Stomach (tissue), 9 donors: ENCODE results near the gene KCNQ5. TPM values are rescaled to one million over a fixed set of nuclear protein-coding genes. Genes with fewer than 3 reads are reported as not detected.
A peak's percentile ranks its signal among the peaks of the same experiment; 100 is the strongest.

Experiments
- DNase-seq, 2 donors: peaks; one replicate each; pipeline versions ENCODE4 v3.0.0 to v3.0.0-alpha.2; 2013 to 2019
- H3K27ac ChIP-seq, 5 donors: fragments of 200-600 bp in 4 of 5; sonication (generic) in 4 of 5; one replicate each; pipeline ENCODE4 v1.5.1; 2013 to 2019; ENCODE audit warnings: mild to moderate bottlenecking in 1 of 5, moderate library complexity in 1 of 5
- H3K27me3 ChIP-seq, 3 donors: fragments of 200-600 bp; sonication (generic); one replicate each; pipeline ENCODE4 v1.5.1; 2017 to 2019; ENCODE audit warnings: mixed run types in 1 of 3
- H3K36me3 ChIP-seq, 4 donors: fragments of 200-600 bp; sonication (generic); 1 replicate in 3 of 4; 2 replicates in 1 of 4; pipeline ENCODE4 v1.5.1; 2016 to 2019
- H3K4me1 ChIP-seq, 4 donors: fragments of 200-600 bp; sonication (generic); one replicate each; pipeline ENCODE4 v1.5.1; 2016 to 2019
- H3K4me3 ChIP-seq, 4 donors: fragments of 200-600 bp; sonication (generic) in 3 of 4; one replicate each; pipeline ENCODE4 v1.5.1; 2016 to 2019; ENCODE audit warnings: mild to moderate bottlenecking in 1 of 4
- H3K9me3 ChIP-seq, 4 donors: fragments of 200-600 bp; sonication (generic); one replicate each; pipeline ENCODE4 v1.5.1; 2016 to 2019
- CTCF ChIP-seq, 7 experiments: fragments of 450-650 bp in 4 of 7; fragments of 200-600 bp in 3 of 7; sonication (generic) in 3 of 7; IDR thresholded peaks; one replicate each; pipeline ENCODE4 v1.5.1; 2016 to 2019; ENCODE audit warnings: antibody characterized with exemption in 7 of 7, control low read depth in 2 of 7, mild to moderate bottlenecking in 1 of 7
- EP300 ChIP-seq: sonication (generic); formaldehyde crosslinking; IDR thresholded peaks from one replicate; pipeline ENCODE4 v1.6.1; 2017; ENCODE audit warnings: antibody characterized with exemption
- POLR2A ChIP-seq, 4 donors: fragments of 450-650 bp; IDR thresholded peaks; one replicate each; pipeline ENCODE4 v1.6.1; 2016; ENCODE audit warnings: antibody characterized with exemption in 4 of 4, control low read depth in 2 of 4, mild to moderate bottlenecking in 1 of 4, moderate library complexity in 1 of 4
- POLR2AphosphoS5 ChIP-seq, 3 donors: sonication (generic); formaldehyde crosslinking; IDR thresholded peaks; one replicate each; pipeline ENCODE4 v1.6.1; 2016; ENCODE audit warnings: antibody characterized with exemption in 3 of 3
- WGBS, 5 donors: extraction: QIAGEN DNeasy Blood & Tissue Kit in 3 of 5; methylation state at CpG; one replicate each; pipeline versions ENCODE4 v1.1.5 to v1.1.7; 2013 to 2018; 5-methylcytosine and 5-hydroxymethylcytosine counted together
- intact Hi-C: fragments of 100-400 bp; cut with DNase I; formaldehyde crosslinking; loops from one replicate; pipeline ENCODE4 v1.15.1; 2023; ENCODE audit warnings: low total_unique reads
- polyA plus RNA-seq, 3 donors: library from polyadenylated mRNA; stranded (reverse); fragments of 200-250 nt; gene quantifications; one replicate each; pipeline ENCODE4 v1.2.3, GENCODE V29; 2013
- total RNA-seq, 5 donors: library from RNA; depleted of rRNA; stranded (reverse); fragments of >200 nt; gene quantifications; one replicate each; pipeline versions ENCODE4 v1.1.0 to v1.2.3, GENCODE V29; 2014 to 2016
- donor health status: healthy with polysubstance abuse.
- donor health status: Bipolar disorder and iron deficiency.
- donor health status: healthy.

The KCNQ5 gene
- total and polyA plus RNA-seq, 8 donors, result 0.12 to 2.8 (median 0.37) TPM; not detected in 2

- peak in 1 of 2 donors; percentile 32 for DNase-seq
- H3K27ac ChIP-seq, result no peak overlapping the region
- H3K4me1 ChIP-seq, result peaks cover 0 to 16% (median 6%) of the 10 kb centered on the region in 4 donors
- no peaks in the 10 kb centered on the region for H3K27me3 ChIP-seq
- intact Hi-C loops, result no loop called here
- no peak for TF ChIP-seq POLR2A (IDR thresholded peaks at IDR 0.05)
- no peak for TF ChIP-seq EP300
- no peak for TF ChIP-seq POLR2AphosphoS5 (IDR thresholded peaks at IDR 0.05)
- TF ChIP-seq CTCF (IDR thresholded peaks at IDR 0.05), result no peak
- H3K4me3 ChIP-seq, result no peak overlapping the region
- no peaks in the 10 kb centered on the region for H3K9me3 ChIP-seq
- no peaks in the 10 kb centered on the region for H3K36me3 ChIP-seq
- WGBS, 5 donors, result 23 to 59% (median 40%) methylated on average over 2 of the region's 2 CpGs
Observed at GRCh38 chr6:72959821-72960220, 338.0 kb downstream of the KCNQ5 start.

- intact Hi-C loops, result no loop called here
- Histone ChIP-seq H3K4me1 (peaks cover 0 to 4% (median 0%) of the 10 kb centered on the region in 4 donors), H3K27ac (no peak overlapping the region), H3K36me3 (no peaks in the 10 kb centered on the region), H3K27me3 (no peaks in the 10 kb centered on the region), H3K4me3 (no peak overlapping the region), H3K9me3 (no peaks in the 10 kb centered on the region)
- WGBS, 5 donors, result 59 to 68% (median 62%) methylated on average over 2 of the region's 2 CpGs
- TF ChIP-seq POLR2AphosphoS5 (IDR thresholded peaks at IDR 0.05) (no peak), EP300 (no peak), CTCF (IDR thresholded peaks at IDR 0.05) (no peak), POLR2A (IDR thresholded peaks at IDR 0.05) (no peak)
- no peak for DNase-seq
Observed at GRCh38 chr6:72963946-72964345, 342.1 kb downstream of the KCNQ5 start.

GRCh38 chr6:72966628-72967280 is 344.9 kb downstream of the KCNQ5 start:
- Histone ChIP-seq H3K36me3 (no peaks in the 10 kb centered on the region), H3K9me3 (no peaks in the 10 kb centered on the region), H3K4me3 (no peak overlapping the region), H3K27me3 (no peaks in the 10 kb centered on the region), H3K4me1 (no peaks in the 10 kb centered on the region), H3K27ac (no peak overlapping the region)
- intact Hi-C loops, result no loop called here
- no peak for DNase-seq
- WGBS, 5 donors, result 63 to 87% (median 71%) methylated on average over 1 of the region's 1 CpG
- no peak for TF ChIP-seq POLR2A (IDR thresholded peaks at IDR 0.05)
- no peak for TF ChIP-seq POLR2AphosphoS5 (IDR thresholded peaks at IDR 0.05)

GRCh38 chr6:72967329-72967728 is 345.5 kb downstream of the KCNQ5 start:
- no peaks in the 10 kb centered on the region for H3K27me3 ChIP-seq
- WGBS, 5 donors, result 86 to 97% (median 94%) methylated on average over 1 of the region's 1 CpG
- DNase-seq, result no peak
- no peaks in the 10 kb centered on the region for H3K4me1 ChIP-seq
- intact Hi-C loops, result no loop called here
- TF ChIP-seq POLR2AphosphoS5 (IDR thresholded peaks at IDR 0.05) (no peak), EP300 (no peak), POLR2A (IDR thresholded peaks at IDR 0.05) (no peak), CTCF (IDR thresholded peaks at IDR 0.05) (no peak)
- no peaks in the 10 kb centered on the region for H3K9me3 ChIP-seq
- H3K4me3 ChIP-seq, result no peak overlapping the region
- H3K27ac ChIP-seq, result no peak overlapping the region
- H3K36me3 ChIP-seq, result no peaks in the 10 kb centered on the region

- 71 to 85% (median 82%) methylated on average over 1 of the region's 1 CpG for WGBS, 5 donors
- Histone ChIP-seq H3K27ac (no peak overlapping the region), H3K36me3 (no peaks in the 10 kb centered on the region), H3K9me3 (no peaks in the 10 kb centered on the region), H3K4me1 (no peaks in the 10 kb centered on the region), H3K27me3 (no peaks in the 10 kb centered on the region), H3K4me3 (no peak overlapping the region)
- TF ChIP-seq EP300 (no peak), POLR2A (IDR thresholded peaks at IDR 0.05) (no peak)
- no peak for DNase-seq
- intact Hi-C loops, result no loop called here
Observed at GRCh38 chr6:72968704-72969103, 346.8 kb downstream of the KCNQ5 start.
